ENCODE measurements around the gene NPC2. TPM values are rescaled to one million over a fixed set of nuclear protein-coding genes. Genes with fewer than 3 reads are reported as not detected.
"Not testable (repeated sequence)": the region's sequence is repeated elsewhere in the genome, so short reads cannot be mapped to it uniquely, and the experiment has no call there.

Gene NPC2
- total RNA-seq, result 10 to 100 TPM; 12.5 to 14.2 TPM

DNA sequence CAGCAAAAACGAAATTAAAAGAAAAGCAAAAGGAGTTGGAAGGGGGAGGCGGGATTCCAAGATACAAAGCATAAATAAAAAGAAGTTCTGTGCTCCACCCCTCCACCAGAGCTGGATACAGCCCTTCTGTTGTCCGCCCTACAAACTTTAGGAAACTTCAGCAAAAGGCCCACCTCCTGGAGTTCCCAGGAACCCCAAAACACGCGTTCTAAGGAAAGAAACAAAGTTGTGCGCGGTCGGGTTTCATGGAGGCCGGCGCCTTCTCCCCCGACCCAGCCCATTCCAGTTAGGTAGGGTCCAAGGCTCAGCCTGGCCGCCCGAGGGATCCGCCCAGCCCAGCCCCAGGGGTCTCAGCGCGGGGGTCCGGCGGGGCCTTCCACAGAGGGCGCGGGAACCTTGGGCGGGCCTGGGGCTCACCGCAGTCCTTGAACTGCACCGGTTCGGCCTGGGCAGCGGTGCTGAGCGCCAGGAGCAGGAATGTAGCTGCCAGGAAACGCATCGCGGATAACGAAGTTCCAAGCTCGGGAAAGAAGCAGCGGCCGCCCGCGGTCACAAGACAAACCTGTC, at the start of gene NPC2:
Gene NPC2 (minus strand): TSS at position 530 of the 567 bp plus-strand sequence. CDS start 31 bp downstream, at position 499.
- Mint-ChIP-seq H3K36me3 (peaks cover 3% of the 10 kb centered on the region), H3K27ac (peak within 1 kb of the TSS; percentile 86), H3K27me3 (no peaks in the 10 kb centered on the region), H3K9me3 (no peaks in the 10 kb centered on the region), H3K4me1 (peaks cover 29% of the 10 kb centered on the region), H3K4me3 (peak within 1 kb of the TSS; percentile 91)
- no peak for DNase-seq

DNA sequence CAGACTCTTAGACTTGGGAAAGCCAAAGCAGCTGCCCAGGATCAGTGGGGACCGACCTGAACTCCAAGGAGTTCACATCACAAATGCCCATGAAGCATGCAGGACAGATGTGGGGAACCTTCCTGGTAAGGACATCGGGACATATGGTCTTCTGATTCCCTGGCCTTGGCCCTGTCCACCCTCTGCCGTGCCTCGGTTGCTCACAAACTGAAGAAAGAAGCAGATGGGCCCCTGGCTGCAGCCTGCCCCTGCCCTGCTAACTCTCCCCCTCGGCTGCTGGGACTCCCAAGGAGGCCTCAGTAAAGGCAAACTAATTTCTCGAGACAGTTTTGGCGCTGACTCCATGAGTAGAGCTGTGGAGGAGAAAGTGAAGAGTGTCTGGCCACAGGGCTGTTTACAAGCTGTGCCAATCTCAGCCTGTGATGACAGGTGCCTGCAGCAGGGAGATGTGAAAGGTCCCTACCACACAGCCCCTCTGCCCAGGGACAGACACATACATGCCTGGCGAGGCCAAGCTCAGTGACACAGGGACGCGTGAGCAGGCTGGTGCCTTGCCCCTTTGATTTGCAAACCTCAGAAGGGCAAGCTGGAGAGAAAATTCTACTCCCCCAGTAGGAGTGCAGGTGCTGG, 49.1 kb upstream of the NPC2 start:
- H3K4me1 Mint-ChIP-seq, result no peaks in the 10 kb centered on the region
- peaks cover 6% of the 10 kb centered on the region for H3K27me3 Mint-ChIP-seq
- no peaks in the 10 kb centered on the region for H3K36me3 Mint-ChIP-seq

DNA sequence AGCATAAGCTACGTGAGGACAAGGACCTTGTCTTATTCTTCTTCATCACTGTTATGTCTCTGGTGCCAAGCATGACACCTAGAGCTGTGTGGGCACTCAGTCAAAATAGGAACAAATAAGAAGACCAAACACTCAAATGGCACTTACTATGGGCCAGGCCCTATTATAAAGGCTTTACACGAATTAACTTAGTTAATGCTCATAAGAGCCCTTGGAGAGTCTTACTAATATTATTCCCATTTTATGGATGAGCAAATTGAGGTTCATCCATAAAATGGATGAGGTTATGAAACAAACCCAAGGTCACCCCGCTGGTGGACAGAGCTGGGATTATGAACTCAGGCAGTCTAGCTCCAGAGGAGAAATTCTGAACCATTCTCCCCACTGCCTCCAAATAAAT, 48.1 kb upstream of the NPC2 start:
- Mint-ChIP-seq H3K4me1 (no peaks in the 10 kb centered on the region), H3K4me3 (no peak overlapping the region), H3K27ac (no peak overlapping the region), H3K9me3 (no peaks in the 10 kb centered on the region), H3K36me3 (no peaks in the 10 kb centered on the region), H3K27me3 (peaks cover 6% of the 10 kb centered on the region)
- no peak for DNase-seq

More for the DNA sequence above, 49.1 kb upstream of the NPC2 start:
- DNase-seq, result no peak
- no peak overlapping the region for H3K27ac Mint-ChIP-seq
- no peaks in the 10 kb centered on the region for H3K9me3 Mint-ChIP-seq
- H3K4me3 Mint-ChIP-seq, result no peak overlapping the region

DNA sequence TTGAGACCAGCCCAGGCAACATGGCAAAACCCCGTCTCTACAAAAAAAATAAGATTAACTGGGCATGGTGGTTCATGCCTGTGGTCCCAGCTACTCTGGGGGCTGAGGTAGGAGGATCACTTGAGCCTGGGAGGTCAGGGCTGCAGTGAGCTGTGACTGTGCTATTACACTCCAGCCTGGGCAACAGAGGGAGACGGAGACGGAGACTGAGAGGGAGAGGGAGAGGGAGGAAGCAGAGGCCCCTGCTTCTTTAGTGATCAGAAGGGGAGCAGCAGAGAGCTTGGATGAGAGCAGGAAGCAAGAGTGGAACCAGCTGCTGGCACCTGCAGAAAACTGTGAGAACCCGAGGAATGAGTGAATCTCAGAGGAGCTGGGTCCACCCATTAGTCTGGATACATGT, 46.4 kb upstream of the NPC2 start:
- Mint-ChIP-seq H3K9me3 (no peaks in the 10 kb centered on the region), H3K4me1 (no peaks in the 10 kb centered on the region), H3K27ac (no peak overlapping the region), H3K4me3 (no peak overlapping the region), H3K36me3 (no peaks in the 10 kb centered on the region), H3K27me3 (peaks cover 6% of the 10 kb centered on the region)
- DNase-seq, result no peak

DNA sequence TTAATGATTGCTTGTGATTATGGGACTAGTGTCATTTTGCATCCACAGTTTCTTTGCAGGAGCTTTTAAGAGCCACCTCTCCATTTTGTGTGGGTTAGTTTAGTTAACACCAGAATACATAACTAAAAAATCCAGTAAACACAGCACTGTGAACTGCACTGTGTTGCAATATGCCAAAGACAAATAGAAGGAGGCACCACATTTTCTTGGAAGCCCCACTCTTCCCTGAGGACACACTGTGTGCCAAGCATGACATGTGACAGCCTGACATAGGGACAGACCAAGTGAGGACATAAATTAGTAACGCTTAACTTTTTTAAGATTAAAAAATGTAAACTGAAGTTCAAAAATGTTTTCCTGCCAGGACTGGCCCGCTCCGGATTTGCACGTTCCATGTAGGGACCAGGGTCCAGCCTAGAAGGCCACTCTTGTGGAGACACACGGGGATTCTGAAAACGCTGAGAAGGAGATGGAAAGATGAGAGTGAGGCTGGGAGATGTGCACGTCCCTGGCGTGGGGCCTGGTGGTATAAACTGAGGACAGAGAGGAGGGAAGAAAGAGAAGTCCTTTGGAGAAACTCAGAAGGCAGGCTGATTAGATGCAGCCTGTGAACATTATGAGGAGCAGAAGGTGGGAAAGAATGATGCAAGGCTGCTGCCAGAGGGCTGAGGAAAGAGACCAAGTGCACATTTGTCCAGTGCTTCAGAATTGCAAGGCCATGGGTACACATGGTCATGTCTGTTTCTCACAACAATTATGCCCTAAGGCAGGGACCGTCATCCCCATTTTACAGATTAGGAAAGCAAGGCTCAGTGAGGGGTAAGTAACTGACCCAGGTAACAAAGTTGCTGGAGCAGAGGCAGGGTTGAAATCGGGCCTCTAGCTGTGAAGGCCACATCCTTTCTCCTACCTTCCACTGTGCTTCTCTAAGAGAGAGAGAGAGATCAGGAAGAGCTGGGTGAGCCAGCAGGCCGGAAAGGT, 45.6 kb upstream of the NPC2 start:
- Mint-ChIP-seq H3K9me3 (no peaks in the 10 kb centered on the region), H3K27me3 (peaks cover 3% of the 10 kb centered on the region), H3K36me3 (no peaks in the 10 kb centered on the region), H3K4me1 (peaks cover 2% of the 10 kb centered on the region), H3K27ac (no peak overlapping the region), H3K4me3 (no peak overlapping the region)
- DNase-seq, result no peak

DNA sequence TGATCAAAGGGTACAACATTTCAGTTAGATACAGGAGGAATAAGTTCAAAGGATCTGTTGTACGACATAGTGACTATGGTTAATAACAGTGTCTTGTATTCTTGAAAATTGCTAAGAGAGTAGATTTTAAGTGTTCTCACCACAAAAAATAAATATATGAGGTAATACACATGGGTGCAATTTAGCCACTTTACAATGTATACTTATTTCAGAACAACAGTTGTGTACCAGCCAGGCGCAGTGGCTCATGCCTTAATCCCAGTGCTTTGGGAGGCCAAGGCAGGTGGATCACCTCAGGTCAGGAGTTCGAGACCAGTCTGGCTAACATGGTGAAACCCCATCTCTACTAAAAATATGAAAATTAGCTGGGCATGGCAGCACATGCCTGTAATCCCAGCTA, 43.2 kb upstream of the NPC2 start:
- H3K27ac Mint-ChIP-seq, H3K9me3 Mint-ChIP-seq, DNase-seq, H3K4me1 Mint-ChIP-seq, H3K36me3 Mint-ChIP-seq, H3K4me3 Mint-ChIP-seq, H3K27me3 Mint-ChIP-seq: not testable (repeated sequence)

DNA sequence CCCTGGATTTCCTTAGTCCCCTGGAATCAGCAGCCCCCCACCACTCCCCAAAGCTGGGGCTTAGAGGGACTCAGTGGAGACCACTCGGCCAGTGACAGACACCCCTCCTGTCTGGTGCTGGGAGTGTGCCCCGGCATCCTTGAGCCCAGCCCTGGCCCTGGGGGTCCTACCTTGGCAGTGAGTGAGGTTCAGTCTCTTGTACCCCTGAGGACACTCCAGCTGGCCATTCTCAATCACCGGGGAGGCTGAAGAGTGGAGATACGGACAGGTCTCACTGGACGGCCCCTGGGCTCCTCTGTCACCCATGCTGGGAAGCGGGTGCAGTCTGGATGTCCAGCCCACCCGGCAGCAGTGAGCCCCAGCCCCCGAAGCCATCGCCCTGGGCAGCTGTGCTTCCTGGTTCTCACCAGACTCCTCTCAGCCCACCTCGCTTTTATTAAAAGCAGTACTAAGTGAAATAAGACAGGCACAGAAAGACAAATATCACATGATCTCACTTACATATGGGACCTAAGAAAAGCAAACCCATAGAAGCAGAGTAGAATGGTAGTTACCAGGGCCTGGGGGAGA, 42.7 kb upstream of the NPC2 start:
- no peaks in the 10 kb centered on the region for H3K9me3 Mint-ChIP-seq
- H3K4me1 Mint-ChIP-seq, result peaks cover 4% of the 10 kb centered on the region
- no peaks in the 10 kb centered on the region for H3K27me3 Mint-ChIP-seq
- no peak overlapping the region for H3K27ac Mint-ChIP-seq
- no peak for DNase-seq
- H3K4me3 Mint-ChIP-seq, result no peak overlapping the region
- no peaks in the 10 kb centered on the region for H3K36me3 Mint-ChIP-seq

DNA sequence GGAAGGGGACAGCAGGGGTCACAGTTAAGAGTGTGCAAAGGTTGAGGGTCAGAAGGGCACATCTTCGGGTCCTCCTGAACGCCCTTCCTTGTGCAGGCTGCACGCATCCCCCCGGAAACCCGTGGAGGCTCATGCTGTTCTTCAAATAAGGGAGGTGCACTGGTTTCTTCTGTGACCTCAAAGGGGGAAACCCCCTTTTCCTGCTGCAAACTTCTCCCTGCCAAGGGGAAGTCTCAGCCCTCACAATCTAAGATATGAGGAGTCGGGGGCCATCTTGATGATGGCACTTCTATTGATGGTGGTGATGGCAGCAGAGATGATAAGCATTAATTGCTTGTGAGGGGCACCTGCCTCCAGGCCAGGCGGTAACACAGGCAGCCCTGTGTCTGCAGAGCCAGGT, 40.5 kb upstream of the NPC2 start:
- Mint-ChIP-seq H3K9me3 (no peaks in the 10 kb centered on the region), H3K27me3 (no peaks in the 10 kb centered on the region), H3K4me3 (no peak overlapping the region), H3K27ac (no peak overlapping the region), H3K36me3 (no peaks in the 10 kb centered on the region), H3K4me1 (peaks cover 4% of the 10 kb centered on the region)
- DNase-seq, result no peak

DNA sequence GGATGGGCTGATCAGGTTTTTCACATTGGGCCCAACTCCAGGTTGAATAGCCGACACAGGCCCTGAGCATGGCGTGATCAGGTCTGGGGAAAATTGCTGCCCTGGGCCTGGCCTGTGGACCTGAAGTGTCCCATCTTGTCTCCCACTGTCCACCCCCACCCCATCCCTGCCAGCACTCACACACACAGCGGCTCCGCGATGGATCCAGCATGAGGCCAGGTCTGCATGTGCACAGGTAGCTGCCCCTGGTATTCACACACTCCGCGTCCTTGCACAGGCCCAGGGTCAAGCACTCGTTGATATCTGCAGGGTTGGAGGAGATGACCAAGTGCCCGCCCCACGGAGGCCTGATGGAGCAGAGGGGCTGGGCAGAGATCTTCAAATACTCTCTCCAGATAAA, 39.1 kb upstream of the NPC2 start:
- no peak overlapping the region for H3K27ac Mint-ChIP-seq
- H3K27me3 Mint-ChIP-seq, result no peaks in the 10 kb centered on the region
- H3K4me3 Mint-ChIP-seq, result no peak overlapping the region
- DNase-seq, result no peak
- peaks cover 4% of the 10 kb centered on the region for H3K4me1 Mint-ChIP-seq
- no peaks in the 10 kb centered on the region for H3K9me3 Mint-ChIP-seq
- H3K36me3 Mint-ChIP-seq, result no peaks in the 10 kb centered on the region

DNA sequence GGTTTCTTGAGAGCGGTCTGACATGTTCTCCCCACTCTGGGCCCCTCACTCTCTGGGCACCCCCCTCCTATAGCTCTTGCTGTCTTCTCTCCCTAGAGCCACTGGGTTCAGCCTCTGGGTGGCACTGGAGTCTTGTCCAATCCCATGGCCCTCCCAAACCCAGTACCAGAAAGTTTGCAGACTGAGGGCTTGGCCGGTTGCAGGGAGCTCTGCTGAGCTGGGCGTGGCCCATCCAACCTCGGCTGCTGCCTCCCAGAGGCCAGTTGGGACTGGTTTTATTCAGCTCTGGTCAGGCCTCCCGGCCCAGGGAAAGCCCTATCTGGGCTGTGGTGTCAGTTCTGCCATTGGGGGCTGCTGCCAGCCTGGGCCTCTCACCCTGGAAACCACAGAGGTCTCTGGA, 38.4 kb upstream of the NPC2 start:
- no peak overlapping the region for H3K4me3 Mint-ChIP-seq
- no peak for DNase-seq
- H3K27ac Mint-ChIP-seq, result no peak overlapping the region
- H3K36me3 Mint-ChIP-seq, result no peaks in the 10 kb centered on the region
- H3K27me3 Mint-ChIP-seq, result no peaks in the 10 kb centered on the region
- H3K9me3 Mint-ChIP-seq, result no peaks in the 10 kb centered on the region
- peaks cover 4% of the 10 kb centered on the region for H3K4me1 Mint-ChIP-seq

DNA sequence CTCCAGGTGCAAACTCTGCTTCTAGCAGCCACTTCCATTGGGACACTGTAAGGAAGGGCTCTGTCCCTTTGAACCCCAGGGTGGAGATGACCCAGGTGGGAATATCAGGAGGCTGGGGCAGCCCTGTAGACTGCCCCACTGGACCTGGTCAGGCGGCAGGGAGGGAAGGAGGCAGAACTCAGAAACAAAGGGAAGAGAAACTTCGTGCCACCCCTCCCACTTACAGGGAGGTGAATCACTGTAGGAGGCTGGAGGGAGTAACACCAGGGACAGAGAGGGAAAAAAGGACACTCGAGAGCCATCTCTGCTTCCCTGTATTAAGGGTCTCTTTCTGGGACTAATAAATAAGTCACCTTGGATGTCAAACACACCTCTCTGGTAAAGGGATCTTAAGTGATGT, 37.9 kb upstream of the NPC2 start:
- Mint-ChIP-seq H3K36me3 (no peaks in the 10 kb centered on the region), H3K9me3 (no peaks in the 10 kb centered on the region), H3K4me3 (no peak overlapping the region), H3K27me3 (no peaks in the 10 kb centered on the region), H3K4me1 (peaks cover 4% of the 10 kb centered on the region), H3K27ac (no peak overlapping the region)
- no peak for DNase-seq

DNA sequence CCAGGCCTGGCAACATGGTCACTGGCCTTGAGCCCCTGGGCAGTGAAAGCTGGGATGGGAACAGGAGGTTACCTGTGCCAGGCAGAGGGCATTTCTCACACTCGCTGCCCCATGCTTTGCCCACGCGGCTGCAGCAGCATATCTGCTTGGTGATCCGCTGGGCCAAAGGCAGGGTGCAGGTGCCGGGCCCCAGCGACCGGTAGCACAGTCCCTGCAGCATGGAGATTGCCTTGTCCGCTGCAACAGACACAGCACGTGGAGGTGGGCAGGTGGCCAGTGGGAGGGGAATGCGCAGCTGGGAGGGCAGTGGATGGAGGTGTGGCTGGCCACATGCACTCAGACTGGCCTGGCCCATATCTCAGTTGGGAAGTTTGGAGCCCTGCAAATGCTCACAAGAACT, 35.8 kb upstream of the NPC2 start:
- no peak for DNase-seq
- H3K9me3 Mint-ChIP-seq, result no peaks in the 10 kb centered on the region
- no peak overlapping the region for H3K4me3 Mint-ChIP-seq
- no peak overlapping the region for H3K27ac Mint-ChIP-seq
- H3K36me3 Mint-ChIP-seq, result no peaks in the 10 kb centered on the region
- peaks cover 4% of the 10 kb centered on the region for H3K4me1 Mint-ChIP-seq
- H3K27me3 Mint-ChIP-seq, result no peaks in the 10 kb centered on the region

DNA sequence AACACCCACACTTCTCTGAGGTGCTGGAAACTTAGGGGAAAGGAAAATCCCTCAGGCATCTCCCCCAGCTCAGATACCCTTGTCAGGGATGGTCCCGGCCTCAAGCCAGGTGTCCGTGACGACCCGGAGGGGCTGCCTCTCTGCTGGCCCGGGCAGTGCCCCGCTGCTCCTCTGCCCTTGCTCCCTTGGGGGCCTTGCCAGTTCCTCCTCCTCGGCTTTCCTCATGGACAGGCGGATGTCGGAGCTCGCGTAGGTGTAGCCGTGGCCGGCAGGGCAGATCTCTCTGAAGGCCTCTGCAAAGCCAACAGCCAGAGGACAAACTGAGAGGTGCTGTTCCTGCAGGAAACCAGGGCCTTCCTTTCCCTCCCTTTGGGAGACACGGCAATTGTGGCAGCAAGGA, 35.3 kb upstream of the NPC2 start:
- Mint-ChIP-seq H3K4me1 (no peaks in the 10 kb centered on the region), H3K36me3 (no peaks in the 10 kb centered on the region), H3K9me3 (no peaks in the 10 kb centered on the region), H3K27ac (no peak overlapping the region), H3K4me3 (no peak overlapping the region), H3K27me3 (no peaks in the 10 kb centered on the region)
- DNase-seq, result no peak

DNA sequence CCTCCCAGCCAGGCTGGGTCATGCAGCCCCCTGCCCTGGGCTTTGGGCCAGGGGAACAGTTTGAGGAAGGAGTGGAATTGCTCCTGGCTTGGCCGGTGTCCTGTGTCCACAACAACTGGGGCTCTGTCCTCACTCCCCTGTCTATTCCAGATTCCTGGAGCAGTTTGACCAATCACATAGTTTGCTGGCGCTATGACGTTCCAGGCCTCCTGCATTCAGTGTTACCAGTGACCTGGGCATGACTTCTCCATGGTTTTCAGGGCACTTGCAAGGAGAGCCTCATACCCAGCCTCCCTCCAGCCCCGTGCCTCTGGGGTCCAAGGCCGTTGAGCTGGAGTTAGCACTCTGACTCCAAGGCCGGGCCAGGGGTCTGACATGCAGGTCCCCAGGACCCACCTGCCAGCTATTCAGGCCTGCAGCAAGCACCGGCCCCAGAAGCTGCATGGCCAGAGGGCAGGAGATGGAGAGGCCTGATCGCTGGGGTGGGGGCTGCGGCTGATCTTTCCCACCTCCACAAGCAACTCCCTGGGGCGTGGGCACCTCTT, 34.7 kb upstream of the NPC2 start:
- DNase-seq, result no peak
- H3K4me3 Mint-ChIP-seq, result no peak overlapping the region
- H3K4me1 Mint-ChIP-seq, result no peaks in the 10 kb centered on the region
- H3K36me3 Mint-ChIP-seq, result no peaks in the 10 kb centered on the region
- no peaks in the 10 kb centered on the region for H3K9me3 Mint-ChIP-seq
- H3K27ac Mint-ChIP-seq, result no peak overlapping the region
- H3K27me3 Mint-ChIP-seq, result no peaks in the 10 kb centered on the region

All from activated naive CD8-positive, alpha-beta T cell treated with anti-CD3 and anti-CD28 coated beads for 36 hours (primary cell).